AML-193 (cell line): Measurements from ENCODE around the gene PIGK.
"Not testable (repeated sequence)": the region's sequence is repeated elsewhere in the genome, so short reads cannot be mapped to it uniquely, and the experiment has no call there.

Source experiments
- DNase-seq, 2 experiments: peaks; one replicate each; lab custom pipeline; 2025; lab: John Stamatoyannopoulos, UW

PIGK gene

DNA sequence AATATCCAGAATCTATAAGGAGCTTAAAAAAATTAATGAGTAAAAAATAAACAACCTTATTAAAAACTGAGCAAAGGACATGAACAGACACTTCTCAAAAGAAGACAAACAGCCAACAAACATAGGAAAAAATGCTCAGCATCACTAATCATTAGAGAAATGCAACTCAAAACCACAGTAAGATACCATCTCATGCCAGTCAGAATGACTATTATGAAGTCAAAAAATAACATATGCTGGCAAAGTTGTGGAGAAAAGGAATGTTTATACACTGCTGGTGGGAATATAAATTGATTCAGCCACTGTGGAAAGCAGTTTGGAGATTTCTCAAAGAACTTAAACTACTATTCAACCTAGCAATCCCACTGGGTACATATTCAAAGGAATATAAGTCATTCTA is 25.3 kb downstream of the PIGK start:
- DNase-seq: no peak

DNA sequence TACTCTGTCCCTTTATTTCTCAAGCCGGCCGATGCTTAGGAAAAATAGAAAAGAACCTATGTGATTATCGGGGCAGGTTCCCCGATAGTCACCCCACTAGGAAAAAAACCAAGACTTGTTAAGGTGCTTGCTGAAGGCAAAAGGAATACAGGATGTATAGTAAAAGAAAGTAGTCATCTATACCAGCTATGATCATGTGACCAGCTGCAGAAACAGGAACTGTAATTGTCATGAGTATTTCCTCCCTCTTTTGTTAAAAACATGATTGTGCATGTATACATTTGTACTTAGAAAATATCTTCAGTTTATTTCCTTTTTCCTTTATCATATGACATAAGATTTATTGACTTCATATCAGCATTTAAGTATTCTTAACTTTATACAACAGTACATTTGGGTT is 30.5 kb downstream of the PIGK start:
- no peak for DNase-seq

DNA sequence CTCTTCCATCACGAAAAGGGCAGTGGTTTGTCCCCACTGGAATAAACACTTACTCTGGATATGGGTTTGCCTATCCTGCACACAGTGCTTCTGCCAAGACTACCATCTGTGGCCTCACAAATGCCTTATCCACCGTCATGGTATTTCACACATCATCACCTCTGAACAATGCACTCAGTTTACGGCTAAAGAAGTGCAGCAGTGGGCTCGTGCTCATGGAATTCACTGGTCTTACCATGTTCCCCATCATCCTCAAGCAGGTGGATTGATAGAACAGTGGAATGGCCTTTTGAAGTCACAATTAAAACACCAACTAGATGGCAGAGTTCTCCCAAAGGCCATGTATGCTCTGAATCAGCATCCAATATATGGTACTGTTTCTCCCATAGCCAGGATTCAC is 32.3 kb downstream of the PIGK start:
- DNase-seq: not testable (repeated sequence)

DNA sequence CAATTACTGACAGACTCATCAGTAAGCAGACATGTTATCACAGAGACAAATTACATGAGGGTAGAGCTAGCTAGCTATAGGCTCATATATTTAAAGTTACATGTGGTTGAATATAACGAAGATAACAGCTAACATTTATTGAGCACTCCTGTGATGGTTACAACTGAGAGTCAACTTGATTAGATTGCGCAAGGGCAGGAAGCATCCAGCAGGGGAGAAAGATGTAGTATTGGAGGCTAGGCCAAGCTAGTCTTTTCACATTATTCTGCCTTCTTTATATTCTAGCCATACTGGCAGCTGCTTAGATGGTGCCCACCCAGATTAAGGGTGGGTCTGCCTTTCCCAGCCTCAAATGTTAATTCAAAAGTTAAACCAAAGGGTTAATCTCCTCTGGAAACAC is 37.1 kb downstream of the PIGK start:
- no peak for DNase-seq

DNA sequence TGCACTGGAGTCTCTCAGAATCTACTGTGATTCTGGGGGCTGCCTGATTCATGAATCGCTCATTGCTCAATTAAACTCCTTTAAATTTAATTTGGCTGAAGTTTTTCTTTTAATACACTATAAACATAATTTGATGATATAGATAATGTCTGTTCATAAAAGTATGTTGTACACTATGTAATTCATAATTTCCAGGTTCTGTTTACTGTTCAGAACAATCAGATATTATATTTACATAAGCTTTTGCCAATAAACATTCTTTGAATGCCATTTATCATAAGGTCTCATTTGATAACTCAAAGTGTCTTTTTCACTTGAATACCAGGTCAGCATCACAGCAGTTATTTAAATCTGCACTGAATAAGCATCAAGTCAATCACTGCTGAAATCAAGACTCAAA is 39.6 kb downstream of the PIGK start:
- no peak for DNase-seq

DNA sequence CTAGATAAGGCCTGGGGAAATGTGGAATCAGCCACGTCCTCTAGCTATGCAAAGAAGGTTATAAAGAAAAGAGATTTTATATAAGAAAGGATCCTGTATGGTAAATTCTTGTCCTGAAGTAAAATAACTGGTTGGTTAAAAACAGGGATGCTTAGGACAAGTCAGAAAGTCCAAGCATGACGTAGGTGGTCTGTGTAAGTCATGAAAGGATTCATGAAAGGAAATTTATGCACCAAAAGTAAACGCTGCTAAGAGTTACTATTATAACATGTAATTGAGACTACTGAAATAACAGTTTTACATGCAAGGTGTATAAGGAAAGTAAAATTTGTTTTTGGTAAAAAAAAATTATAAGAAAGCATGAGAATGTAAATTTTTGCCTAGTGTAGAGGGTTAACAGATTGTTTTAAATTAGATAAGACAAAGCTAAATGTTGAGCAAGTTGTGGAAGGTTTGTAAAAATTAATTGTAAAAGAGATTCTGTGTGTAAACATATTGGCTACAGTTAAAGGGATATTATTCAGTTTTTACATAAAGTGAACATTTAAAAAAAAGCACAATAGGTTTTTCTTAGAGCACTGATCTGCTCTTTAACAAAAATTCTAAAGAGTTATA is 43.9 kb downstream of the PIGK start:
- DNase-seq: no peak

DNA sequence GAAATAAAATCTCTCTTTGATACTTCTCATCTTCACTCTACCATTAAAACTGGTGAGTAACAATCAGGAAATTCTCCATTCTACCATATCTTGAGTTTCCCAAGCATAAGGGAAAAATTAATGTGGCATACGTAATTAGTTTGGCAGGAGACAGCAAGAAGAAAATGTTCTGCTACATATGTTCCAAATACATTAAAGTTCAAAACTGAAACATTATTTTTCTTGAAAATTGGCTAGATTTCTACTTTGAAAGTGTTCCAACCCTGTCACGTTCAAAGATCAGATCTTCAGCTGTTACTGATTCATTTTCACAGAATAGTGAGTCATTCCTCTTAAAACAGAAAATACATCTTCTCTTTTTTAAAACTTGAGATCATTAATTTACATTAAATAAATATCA is 48.5 kb downstream of the PIGK start:
- no peak for DNase-seq

DNA sequence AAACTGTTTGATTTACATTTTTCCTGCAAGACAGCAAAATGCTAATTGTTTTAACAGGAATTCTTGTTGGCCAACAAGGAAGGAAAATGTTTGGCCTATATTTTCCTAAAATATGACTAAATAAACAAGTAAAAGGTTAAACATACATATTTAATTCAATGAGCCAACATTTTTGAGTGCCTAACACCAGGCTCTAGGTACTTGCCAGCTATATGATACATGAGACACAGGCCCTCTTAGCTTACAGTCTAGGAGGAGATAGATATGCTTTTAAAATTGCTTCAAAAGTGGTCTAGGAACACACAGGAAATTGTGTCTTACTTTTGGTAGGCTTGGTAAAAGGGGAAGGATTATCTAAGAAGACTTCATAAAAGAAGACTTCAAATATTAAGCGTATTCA is 50.9 kb downstream of the PIGK start:
- no peak for DNase-seq

DNA sequence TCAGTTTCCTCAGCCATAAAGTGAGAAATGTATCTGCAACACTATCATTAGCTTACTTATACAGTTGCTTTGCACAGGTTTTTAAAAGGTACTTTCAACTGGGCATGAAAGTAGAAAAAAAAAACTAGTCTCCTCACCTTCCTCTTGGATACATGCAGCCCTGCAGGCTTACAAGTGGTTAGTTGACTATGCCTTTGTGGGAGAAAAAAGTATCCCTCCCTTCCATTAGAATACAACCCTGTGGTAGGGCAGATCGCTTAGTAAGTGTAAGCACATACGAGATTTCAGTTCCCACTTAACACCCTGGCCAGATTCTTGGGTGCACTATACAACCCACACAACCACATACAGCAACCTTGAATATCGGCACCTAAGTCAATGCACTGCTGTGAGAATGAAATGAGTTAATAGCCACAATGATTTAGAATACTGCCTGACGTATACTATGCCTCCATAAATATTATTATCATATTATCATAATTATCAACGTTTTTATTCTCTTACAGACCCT is 54.7 kb downstream of the PIGK start:
- no peak for DNase-seq

DNA sequence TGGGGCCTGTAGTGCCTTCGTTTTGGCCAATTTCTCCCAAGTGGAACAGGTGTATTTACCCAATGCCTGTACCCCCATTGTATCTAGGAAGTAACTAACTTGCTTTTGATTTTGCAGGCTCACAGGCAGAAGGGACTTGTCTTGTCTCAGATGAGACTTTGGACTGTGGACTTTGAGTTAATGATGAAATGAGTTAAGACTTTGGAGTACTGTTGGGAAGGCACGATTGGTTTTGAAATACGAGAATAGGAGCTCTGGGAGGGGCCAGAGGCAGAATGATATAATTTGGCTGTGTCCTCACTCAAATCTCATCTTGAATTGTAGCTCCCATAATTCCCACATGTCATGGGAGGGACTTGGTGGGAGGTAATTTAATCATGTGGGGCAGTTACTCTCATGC is 59.5 kb downstream of the PIGK start:
- DNase-seq: not testable (repeated sequence)

DNA sequence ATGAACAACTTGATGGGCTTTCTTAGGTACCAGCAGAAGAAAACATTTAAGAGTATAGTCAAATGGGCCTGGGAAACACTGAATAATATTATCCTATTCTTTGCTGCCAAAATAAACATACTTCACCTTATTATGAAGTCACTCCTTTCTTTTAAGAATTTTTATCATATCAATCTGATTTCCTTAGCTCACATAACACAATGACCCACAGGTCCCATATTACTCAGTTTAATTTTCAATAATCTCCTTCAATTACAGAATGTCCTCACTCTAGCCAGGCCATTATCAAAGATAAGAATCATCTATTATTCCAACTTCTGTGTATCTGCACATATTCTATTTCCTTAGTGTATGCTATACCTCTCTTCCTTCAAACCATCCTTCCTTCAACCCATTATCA is 63.0 kb downstream of the PIGK start:
- DNase-seq: no peak

DNA sequence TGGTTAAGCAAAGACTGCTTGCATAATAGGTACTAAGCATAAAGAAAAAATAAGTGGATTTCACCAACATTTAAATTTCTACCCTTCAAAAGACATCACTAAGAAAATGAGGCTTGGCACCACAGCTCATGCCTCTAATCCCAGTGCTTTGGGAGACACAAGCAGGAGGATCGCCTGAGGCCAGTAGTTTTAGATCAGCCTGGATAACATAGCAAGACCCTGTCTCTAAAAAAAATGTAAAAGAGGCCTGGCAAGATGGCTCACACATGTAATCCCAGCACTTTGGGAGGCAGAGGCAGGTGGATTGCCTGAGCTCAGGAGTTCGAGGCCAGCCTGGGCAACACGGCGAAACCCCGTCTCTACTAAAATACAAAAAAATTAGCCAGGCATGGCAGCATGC is 73.0 kb downstream of the PIGK start:
- DNase-seq: no peak

DNA sequence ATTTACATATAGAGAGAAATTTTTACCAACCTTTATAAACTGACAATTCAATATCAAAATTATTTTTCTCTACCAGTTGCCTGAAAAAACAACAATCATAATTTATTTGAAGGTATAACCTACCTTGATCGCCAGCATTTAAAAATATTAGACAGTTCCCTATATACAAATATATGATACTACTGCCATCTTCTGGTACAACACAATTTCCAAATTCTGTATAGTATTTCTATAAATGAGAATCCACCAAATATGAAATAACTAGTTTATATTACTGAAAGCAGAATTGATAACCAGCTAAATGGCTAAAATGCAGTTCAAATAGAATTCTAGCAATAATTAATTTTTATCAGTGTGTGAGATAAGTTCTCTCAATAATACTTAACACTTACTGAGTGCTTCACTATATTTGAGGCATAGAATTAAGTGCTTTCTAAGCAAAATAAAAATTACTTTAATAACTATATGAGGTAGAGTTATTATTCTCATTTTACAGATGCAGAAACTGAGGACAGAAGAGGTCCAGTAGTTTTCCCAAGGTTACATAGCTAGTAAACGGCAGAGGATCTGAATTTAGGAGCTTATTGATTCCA is 75.6 kb downstream of the PIGK start:
- DNase-seq: peak; percentile 19 to 46

DNA sequence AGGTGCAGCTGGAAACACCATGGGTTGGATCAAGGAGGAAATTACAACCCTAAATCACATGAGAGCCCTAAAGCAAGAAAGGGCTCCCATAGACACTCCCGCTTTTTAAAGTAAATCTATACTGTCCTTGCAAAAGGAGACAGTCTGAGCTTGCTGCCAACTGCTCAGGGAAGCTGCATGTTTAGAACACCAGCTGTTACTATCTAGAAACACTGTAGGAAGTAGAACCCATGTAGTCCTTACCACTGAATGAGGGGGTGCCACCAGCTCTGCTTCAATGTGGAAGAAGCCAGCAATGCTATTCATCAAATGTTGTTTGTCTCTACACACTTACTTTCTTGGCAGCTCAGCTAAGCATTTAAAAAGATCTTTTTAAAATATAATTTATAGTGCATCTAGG is 79.8 kb downstream of the PIGK start:
- no peak for DNase-seq

DNA sequence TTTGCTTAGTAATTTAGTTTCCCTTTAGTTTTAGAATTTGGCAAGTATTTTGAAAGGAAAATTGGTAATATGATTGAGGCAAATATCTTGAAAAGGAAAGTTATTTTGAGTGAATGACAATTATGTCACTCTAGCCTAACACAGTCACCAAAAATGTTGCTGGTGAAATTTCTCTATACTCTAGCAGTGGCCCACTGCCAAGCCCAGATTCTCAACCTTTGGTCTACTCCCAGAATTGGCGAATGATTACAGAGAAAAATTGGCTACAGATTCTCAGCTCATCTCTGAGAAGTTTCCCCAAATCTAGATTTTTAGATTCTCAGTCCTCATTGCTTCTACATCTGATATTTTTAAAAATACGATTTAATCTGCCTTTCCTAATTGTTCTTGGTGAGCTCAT is 84.9 kb downstream of the PIGK start:
- DNase-seq: no peak

DNA sequence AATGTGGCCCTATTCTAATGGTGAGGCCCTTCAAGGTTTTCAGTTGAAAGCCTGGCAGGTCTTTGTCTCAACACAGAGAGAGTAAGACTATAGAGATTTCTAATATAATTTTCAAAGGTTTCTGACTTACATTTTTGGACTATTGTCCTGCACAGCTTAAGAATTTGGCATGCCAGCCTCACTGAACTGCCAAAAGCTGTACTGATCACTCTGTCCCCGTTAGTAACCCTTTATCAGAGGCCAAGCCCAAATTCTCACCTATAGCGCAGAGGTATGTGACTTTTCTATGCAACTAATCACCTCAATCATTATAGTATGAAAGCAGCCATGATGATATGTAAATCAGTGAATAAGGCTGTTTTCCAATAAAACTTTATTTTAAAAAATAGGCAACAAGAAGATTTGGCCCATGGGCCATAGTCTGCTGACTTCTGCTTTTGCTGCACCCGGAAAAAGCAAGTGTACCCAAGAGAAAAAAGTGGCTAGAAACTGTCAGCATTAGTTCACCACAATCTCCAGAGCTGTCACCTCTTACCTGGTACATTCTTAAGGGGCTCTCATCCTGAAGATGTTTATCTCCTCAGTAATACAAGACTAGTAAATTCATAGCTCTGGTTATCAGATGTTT is 85.4 kb downstream of the PIGK start:
- no peak for DNase-seq

DNA sequence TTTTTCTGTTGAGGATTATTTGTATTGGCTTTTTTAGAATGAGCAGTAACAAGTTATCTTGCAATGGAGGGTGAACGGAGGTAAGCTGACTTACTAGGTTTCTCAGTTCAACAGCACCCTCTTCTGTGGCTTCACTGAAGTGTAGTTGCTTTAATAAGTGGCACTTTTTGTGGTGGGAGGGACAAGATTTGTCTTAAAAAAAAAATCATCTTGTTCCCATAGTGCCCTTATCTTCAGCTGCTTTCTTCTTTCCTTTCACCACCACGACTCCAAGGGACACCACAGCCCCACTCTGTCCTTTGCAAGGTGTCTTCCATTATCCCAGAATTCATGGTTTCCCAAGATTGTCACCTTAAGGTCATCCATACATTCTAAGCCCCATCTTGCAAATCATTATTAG is 92.9 kb downstream of the PIGK start:
- DNase-seq: peak; percentile 45 to 67

DNA sequence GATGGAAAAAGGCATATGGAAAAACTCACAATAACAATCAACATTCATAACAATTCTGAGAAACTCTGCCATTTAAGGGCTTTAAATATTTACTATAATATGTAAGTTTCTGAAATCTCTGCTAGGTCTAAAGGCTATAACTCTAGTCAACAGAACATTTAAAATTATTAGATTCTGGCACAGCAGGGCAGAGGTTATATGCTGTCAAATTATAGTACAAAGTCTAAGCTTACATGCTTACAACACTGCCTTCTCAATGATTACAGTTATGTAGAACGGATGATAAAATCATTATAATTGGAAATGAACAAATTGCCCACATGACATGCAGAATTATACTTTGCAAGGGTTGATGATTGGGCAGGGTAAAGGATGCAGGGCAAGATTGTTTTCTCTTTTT is 97.7 kb downstream of the PIGK start:
- no peak for DNase-seq

DNA sequence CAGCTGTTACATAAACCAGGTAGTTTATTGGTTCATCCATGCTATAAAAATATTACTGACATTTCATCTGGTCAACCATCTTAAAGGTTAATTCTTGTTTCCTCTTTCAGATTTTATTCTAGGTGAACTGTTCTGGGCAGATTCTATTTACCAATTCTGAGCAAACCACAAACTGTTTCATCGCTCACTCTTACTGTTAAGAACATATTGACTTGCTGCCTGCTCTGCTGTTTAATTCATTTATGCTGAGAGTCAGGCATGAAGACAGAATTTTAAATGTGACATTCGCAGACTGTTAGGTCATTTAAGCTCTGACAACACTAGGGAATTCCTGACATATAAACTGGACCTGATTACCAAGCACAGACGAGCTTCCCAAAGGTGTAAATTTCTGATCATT is 98.3 kb downstream of the PIGK start:
- DNase-seq: no peak

DNA sequence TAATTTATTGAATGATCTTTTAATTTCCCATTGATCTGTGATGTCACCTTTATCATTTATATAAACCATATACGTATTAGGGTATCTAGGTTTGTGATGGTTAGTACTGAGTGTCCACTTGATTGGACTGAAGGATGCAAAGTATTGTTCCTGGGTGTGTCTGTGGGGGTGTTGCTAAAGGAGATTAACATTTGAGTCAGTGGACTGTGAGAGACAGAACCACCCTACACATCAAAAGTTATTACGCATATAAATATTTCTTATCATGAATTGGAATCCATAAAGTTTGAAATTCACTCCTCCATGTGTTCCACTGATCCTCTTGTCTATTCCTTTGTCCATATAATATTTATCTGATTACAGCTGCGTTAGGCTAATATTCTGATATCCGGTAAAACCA is 100.5 kb downstream of the PIGK start:
- no peak for DNase-seq

DNA sequence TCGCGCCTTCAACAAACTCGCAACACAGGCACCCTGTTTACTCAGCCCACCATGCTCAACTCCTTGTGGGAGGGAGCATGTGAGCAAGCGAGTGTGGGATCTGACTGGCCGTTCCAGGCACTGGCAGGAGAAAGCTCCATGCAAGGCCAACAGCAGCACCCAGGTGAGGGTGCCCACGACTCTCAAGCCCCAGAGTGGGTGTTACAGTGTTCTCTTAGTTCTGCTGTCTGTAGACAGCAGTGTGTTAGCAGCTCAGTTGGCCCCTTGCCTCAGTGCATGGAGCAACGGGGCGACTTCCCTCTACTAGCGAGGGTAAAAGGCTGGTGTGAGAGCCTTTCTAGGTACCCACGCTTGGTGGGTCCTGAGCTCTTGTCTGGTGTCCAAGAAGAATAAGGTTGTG is 114.6 kb downstream of the PIGK start:
- DNase-seq: no peak

DNA sequence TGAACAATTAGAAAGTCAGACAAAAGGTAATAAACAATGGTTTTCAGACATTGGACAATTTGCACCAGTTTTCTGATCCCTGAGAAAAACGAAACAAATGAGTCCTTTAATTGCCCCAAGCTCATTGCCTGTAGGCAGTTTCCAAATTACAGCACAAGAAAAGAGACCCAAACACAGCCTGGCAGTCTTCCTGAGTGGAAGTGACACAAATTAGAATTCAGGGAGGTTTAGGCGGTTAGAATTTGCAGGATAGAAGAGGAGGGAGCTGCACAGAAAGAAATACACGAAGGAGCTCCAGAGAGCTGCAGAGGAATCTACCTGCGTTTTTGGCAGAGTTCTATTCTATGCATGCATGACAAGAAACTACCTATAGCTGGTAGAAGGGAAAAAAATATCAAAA is 115.7 kb downstream of the PIGK start:
- DNase-seq: no peak

DNA sequence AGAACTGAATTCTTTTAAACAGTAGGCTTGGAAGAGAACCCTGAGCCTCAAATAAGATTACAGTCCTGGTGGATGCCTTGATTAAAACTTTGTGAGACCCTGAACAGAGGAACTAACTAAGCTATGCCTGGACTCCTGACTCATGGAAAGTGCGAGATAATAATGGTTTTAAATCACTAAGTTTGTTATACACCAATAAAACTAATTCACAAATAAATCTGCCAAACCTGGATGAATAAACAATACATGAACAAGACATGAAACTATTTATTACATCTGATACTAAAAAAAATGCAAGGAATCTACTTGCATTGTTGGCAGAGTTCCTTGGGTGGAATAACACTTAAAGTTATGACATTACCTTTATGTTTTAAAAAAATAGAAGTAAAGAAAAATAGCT is 118.4 kb downstream of the PIGK start:
- no peak for DNase-seq
